Mucosa of gallbladder (tissue), 1 donor: ENCODE data around the gene CRB3. TPM values are rescaled to one million over a fixed set of nuclear protein-coding genes. Genes with fewer than 3 reads are reported as not detected.

ENCODE experiments used
- DNase-seq: peaks from one replicate; pipeline ENCODE4 v3.0.0-alpha.2; 2020; ENCODE audit warnings: low spot score
- total RNA-seq: library from RNA; stranded (reverse); gene quantifications from one replicate; pipeline ENCODE4 v1.2.1, GENCODE V29; 2021
- donor health status: DM: no; HTN: no; CAD: no.

Gene CRB3
- total RNA-seq, 1 donor from 2014 or later, result 75.9 TPM

DNA sequence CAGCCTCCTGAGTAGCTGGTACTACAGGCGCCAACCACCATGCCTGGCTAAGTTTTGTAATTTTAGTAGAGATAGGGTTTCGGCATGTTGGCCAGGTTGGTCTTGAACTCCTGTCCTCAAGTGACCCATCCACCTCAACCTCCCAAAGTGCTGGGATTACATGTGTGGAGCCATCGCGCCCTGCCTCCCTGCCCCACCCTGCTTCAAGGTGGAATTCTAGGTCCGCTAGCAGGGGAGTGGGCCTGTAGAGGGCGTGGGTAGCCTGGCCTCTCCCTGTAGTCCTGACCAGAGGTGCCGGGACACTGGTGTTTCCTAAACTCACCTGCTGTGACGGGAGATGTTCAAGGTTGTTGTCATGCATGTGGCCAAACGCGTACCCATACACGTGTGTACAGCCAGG lies 30.9 kb upstream of the CRB3 start:
- DNase-seq, result no peak

- no peak for DNase-seq
Observed at GRCh38 chr19:6433663-6434062, 30.4 kb upstream of the CRB3 start, which contains the start of gene SLC25A41. Gene SLC25A41, minus strand, starts transcription at chr19:6433763. Its CDS starts 70 bp downstream, at chr19:6433693.

GRCh38 chr19:6439743-6440142 lies 24.3 kb upstream of the CRB3 start:
- DNase-seq, result no peak

DNA sequence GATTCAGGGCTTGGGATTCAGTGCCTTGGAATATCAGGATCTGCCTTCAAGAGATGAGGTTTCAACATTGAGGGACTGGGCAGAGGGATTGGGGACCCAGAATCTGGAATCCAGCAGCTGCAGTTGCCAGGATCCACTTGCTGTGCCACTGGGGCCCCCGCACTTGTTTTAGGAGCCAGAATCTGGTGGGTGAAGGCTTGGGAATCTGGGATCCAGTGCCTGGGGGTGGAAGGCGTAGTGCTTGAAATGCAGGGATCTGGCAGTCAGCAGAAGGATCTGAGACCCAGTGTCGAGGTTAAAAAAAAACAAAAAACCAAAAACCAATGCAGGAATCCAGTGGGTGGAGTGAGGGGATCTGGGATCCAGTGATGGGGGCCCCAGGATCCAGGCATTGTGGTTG lies 23.2 kb upstream of the CRB3 start:
- no peak for DNase-seq

DNA sequence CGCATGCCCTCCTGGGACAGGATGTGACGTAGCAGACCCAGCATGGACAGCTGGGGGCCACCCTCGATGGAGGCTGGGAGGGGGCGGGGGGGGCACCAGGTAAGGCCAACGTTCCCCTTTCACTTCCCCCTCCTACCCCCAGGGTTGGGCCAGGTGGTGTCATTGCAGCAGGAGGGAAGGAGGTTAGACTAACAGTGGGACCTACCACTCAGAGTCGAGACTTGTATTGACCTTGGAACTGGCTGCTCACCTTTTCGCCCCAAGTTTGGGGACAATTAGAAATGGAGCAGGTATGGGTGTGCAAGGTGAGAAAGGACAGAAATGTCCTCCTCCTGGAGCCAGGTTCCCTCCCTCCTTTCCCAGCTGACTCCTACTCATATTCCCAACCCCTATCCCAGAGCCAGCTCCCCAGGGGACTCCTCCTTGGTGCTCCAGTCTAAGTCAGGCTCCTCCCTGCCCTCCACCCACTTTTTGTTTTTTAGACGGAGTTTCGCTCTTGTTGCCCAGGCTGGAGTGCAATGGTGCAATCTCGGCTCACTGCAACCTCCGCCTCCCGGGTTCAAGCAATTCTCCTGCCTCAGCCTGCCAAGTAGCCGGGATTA lies 21.9 kb upstream of the CRB3 start:
- DNase-seq, result no peak

- no peak for DNase-seq
Observed at GRCh38 chr19:6443986-6444385, 20.1 kb upstream of the CRB3 start.

DNA sequence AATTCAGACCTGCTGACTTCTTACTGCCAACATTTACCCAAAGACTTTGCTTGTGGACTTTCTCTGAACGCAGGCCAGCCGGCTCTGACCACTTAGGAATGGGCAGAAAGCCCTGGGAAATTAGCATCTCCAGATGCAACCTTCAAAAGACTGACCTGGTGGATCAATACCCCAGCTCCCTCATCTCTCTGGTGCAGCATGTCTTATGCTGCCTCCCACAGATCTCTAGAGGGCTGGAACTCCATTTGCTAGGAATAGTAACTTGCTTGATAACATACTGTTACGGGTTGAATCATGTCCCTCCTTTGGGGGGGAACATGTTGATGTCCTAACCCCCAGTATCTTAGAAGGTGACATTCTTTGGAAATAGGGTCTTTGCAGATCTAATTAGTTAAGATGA lies 17.6 kb upstream of the CRB3 start:
- DNase-seq, result no peak

- no peak for DNase-seq
Observed at GRCh38 chr19:6448045-6448444, 16.0 kb upstream of the CRB3 start.

DNA sequence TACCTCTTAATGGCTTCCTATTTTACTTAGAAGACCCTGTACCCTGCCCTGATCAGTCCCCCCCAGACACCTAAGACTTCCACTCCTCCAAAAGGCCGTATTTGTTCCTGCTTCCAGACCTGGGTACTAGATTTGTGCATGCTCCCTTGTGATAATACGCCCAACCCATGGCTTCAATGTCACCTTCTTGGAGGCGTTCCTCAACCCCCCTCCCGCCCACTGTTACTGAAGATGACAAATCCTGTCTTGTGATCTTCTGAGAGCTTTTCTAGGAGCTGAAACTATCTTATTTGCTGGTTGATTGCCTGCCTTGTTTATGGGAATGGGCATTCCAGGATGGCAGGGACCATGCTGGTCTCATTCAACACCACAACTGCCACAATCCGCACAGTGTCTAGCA lies 13.9 kb upstream of the CRB3 start:
- DNase-seq, result no peak

DNA sequence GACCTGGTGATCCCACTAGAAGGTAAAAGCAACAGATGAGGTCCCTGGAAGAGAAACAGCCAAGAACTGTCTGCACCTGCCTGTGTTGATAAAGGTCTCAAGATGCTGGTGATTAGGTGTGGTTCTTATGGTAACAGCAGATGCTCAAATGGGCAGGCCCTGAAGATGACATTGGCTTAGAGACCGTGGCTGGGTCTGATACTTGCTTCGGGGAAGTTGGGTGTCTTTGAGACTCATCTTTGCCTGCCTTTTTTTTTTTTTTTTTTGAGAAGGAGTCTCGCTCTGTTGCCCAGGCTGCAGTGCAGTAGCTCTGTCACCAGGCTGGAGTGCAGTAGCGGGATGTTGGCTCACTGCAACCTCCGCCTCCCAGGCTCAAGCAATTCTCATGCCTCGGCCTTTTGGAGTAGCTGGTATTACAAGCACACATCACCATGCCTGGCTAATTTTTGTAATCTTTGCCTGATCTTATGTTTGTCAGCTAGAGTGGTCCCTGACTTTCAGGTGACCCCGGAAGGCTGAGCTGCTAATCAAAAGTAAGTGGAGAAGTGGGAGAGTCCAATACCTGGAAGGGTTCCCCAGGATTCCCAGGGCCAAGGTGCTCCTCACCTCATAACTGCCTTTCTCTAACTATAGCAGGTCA lies 12.4 kb upstream of the CRB3 start:
- DNase-seq, result no peak

- no peak for DNase-seq
Observed at GRCh38 chr19:6452223-6452614, 11.9 kb upstream of the CRB3 start.

- no peak for DNase-seq
Observed at GRCh38 chr19:6452899-6453298, 11.2 kb upstream of the CRB3 start.

- no peak for DNase-seq
Observed at GRCh38 chr19:6453951-6454565, 10.0 kb upstream of the CRB3 start.

GRCh38 chr19:6455924-6456323 lies 8.1 kb upstream of the CRB3 start:
- DNase-seq, result no peak

GRCh38 chr19:6457958-6458694 lies 5.9 kb upstream of the CRB3 start:
- no peak for DNase-seq

DNA sequence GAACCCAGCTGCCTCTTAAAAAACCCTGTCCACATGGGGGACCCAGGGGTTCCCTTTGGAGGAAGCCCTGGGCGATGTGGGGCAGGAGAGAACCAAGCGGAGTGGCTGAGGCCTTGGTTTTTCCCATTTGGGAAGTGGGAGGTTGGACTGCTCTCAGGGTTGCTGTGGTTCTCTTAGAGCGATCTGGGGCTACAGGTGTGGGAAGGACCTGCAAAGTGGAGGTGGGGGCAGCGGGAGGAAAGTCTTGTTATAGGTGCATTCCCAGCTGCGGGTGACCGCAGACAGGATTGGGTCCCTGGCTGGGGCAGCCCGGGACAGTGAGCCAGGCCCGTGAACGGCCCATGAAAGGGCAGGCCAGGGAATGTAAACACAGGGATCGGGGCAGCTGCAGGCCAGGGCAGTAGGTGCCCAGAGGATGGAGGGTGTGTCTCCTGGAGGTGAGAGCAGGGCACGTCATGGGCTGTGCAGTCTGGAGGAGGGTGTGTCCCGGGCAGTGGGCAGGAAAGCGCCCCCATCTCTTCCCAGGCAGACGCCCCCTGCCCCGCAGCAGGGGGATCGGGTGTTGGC lies 5.3 kb upstream of the CRB3 start:
- DNase-seq, result no peak

GRCh38 chr19:6459262-6460098 lies 4.6 kb upstream of the CRB3 start, which contains the start of gene SLC25A23:
Gene SLC25A23, minus strand, starts transcription at chr19:6459792. Its CDS starts 164 bp downstream, at chr19:6459628.
- peak; percentile 66 for DNase-seq

DNA sequence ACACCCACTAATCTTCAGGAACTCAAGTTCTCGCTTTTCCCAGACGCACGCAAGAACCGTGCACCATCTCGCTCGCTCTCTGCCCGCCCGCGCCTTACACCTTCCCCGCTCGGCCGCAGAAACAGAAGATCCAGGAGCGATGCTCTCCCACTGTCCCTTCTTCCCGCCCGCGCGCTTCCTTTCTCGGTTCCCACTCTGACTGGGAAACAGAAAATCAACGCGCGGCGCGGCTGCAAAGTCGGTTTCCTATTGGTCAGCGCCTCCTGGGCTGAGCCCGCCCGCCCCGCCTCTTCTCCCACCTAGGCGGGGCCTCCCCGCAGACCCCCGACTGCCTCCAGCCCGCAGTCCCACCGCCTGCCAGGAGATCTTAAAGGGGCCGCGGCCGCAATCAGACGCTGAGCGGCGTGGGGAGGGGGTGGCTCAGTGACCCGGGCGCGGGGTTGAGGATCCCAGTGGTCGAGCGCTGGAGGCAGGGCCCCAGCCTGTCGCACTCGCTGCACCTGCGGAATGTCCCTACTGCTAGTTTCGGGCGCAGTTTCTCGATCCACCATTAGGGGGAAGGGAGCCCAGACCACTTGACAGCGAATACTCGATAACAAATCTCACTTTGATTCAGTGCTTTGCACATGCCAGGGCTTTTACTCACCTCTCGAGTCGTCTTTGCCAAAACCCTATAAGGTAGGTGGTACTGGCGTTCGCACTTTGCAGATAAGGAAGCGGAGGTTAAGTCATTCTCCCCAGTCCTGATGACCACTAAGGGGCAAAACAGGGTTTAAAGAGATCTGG lies 3.8 kb upstream of the CRB3 start:
- peak; percentile 98 for DNase-seq

DNA sequence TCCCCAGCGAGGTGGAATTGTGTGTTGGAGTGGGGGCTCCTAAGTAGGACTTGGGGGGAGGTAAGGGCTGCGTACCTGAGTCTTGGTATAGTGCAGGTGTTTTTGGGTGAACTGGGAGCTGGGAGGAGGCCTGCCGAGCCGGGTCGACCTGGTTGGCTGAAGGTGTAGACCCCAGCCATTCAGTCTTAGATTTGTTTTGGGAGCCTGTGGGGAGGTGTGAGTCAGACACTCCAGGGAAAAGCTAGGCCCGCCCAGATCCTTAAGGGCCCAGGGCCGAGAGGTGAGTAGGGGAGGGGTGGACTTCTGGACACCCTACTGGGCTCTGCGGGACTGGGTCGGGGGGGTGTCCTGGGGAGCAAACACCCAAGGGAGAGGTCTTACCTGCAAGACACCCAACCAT lies 935 bp downstream of the CRB3 start:
- DNase-seq, result no peak

DNA sequence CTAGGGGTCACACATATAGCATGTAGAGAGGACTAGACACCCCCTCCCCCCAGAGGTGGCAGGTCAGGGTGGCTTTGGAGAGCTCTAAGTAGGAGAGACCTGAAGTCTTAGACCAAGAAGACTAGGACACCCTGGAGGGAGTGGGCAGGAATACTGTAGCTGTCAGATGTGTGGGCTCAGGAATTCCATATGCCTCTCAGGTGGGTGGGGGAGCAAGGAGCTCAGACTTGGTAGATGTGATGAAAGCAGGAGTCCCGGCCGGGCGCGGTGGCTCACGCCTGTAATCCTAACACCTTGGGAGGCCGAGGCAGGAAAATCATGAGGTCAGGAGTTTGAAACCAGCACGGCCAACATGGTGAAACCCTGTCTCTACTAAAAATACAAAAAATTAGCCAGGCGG lies 1.6 kb downstream of the CRB3 start:
- no peak for DNase-seq
